ENCODE results near the gene PTPRR.
"Not testable (repeated sequence)": the region's sequence is repeated elsewhere in the genome, so short reads cannot be mapped to it uniquely, and the experiment has no call there.

Gene PTPRR

DNA sequence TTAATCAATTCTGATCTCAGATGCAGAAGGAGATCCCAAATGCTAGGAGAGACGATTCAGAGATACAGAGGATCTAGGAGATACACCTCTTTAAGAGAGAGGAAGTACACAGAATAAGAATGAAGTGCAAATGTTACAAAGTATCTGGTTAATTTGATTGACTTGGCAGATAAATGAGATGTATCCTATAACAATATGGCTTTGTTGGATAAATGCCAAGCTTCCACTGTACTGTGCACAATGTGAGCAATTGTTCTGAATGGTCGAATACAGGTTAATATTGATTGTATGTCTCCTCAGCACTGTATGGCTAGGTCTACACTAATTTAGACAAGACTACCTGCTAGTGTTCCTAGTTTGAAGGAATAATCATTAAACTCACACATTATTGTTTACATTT, 163.7 kb downstream of the PTPRR start:
- H3K27ac ChIP-seq, result no peak overlapping the region
- no peak for DNase-seq (ENCODE audit: low read depth, low spot score)

- H3K27ac ChIP-seq, result no peak overlapping the region
- DNase-seq (ENCODE audit: low read depth, low spot score), result peak; percentile 55
These were observed 164.4 kb downstream of the PTPRR start for GRCh38 chr12:70756118-70756517.

GRCh38 chr12:70754330-70754741, 166.2 kb downstream of the PTPRR start:
- no peak for DNase-seq (ENCODE audit: low read depth, low spot score)

GRCh38 chr12:70752327-70752726, 168.2 kb downstream of the PTPRR start:
- no peak for DNase-seq (ENCODE audit: low read depth, low spot score)
- no peak overlapping the region for H3K27ac ChIP-seq

More at GRCh38 chr12:70754330-70754741, 166.2 kb downstream of the PTPRR start:
- no peak overlapping the region for H3K27ac ChIP-seq

DNA sequence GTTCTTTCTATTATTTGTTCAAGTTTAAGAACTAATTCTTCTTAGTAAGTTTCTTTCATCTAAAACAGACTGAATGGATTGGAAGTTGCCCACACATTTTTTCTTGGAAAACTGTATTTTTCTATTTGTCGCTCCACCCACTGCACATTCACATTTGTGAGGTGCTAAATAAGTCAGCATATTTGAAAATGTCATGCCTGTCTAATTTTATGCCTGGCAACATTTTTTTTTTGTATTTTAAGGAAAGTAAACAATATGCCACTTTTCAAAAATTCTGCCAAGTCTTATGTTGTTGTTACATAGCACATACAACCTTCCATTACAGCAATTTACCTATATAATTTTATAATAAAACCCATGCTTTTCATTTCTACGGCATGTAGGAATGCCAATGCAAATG, 170.6 kb downstream of the PTPRR start:
- no peak overlapping the region for H3K27ac ChIP-seq
- no peak for DNase-seq (ENCODE audit: low read depth, low spot score)

- no peak for DNase-seq (ENCODE audit: low read depth, low spot score)
- H3K27ac ChIP-seq, result no peak overlapping the region
These were observed 171.7 kb downstream of the PTPRR start for GRCh38 chr12:70748809-70749208.

- no peak overlapping the region for H3K27ac ChIP-seq
- no peak for DNase-seq (ENCODE audit: low read depth, low spot score)
These were observed 172.9 kb downstream of the PTPRR start for GRCh38 chr12:70747445-70748260.

DNA sequence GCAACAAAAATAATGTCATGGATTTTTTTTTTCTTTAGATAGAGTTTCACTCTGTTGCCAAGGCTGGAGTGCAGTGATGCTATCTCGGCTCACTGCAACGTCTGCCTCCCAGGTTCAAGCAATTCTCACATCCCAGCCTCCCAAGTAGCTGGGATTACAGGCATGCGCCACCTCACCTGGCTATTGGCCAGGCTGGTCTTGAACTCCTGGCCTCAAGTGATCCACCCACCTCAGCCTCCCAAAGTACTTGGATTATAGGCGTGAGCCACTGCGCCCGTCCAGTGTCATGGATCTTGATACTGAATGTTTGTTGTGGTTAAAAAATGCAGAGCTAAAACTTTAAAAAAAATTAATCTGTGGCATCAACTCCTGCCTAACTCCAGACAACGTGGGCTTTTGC, 175.5 kb downstream of the PTPRR start:
- no peak overlapping the region for H3K27ac ChIP-seq
- DNase-seq (ENCODE audit: low read depth, low spot score), result no peak

DNA sequence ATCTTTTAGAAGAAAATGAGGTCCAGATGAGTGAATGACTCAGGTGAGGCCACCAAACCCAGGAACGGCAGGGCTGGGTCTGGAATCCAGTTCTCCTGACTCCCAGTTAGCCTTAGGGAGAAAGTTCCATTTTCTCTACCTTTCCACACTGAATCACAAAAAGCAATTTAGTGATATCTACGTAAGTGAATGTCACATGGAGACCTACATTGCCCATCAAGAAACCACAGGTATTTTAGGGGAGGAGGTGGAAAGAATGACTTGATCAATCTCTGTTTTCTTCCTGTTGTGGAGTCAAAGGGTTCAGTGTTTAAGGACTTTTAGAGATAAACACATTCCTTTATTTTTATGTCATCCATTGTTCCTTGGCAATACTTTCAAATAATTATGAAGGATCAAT, 176.4 kb downstream of the PTPRR start:
- peak overlapping the region; percentile 41 for H3K27ac ChIP-seq
- DNase-seq (ENCODE audit: low read depth, low spot score), result no peak

GRCh38 chr12:70741256-70741655, 179.3 kb downstream of the PTPRR start:
- DNase-seq (ENCODE audit: low read depth, low spot score), result no peak

GRCh38 chr12:70739756-70740155, 180.8 kb downstream of the PTPRR start:
- H3K27ac ChIP-seq, result no peak overlapping the region
- no peak for DNase-seq (ENCODE audit: low read depth, low spot score)

More at GRCh38 chr12:70741256-70741655, 179.3 kb downstream of the PTPRR start:
- H3K27ac ChIP-seq, result no peak overlapping the region

DNA sequence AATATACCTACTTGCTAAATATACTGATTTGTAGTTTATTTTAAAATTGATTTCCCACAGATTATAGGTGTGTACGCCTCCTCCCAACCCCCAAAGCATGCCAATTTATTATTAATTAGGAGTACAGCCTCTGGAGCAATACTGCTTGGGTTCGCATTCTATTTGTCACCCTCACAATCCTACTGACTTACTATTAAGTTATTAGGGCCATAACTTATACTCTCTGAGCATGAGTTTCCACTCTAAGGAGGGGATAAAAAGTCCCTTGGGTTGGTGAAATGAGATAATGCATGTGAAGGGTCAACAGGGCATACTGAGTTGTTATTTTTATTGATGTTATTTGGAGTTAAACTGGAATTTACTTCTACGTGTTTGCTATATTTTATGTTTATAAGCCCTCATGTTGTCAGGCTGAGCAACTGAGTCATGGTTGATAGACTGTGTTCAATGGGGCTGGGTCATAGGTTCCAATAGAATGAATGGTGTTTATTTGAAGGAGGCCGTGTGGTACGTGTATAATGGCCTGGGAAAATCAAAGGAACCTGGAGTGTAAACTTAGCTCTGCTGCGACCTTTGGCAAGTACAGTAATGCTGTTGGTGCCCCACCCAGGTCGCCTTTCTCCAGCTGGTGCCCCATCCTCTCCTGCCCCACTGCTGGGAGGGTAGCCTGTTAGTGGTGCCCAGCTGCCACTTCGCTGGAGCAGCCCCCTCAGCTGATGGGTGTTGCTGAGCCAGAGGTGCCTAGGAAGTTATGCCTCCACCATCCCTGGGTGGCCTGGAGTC, 184.0 kb downstream of the PTPRR start:
- H3K27ac ChIP-seq, result no peak overlapping the region
- no peak for DNase-seq (ENCODE audit: low read depth, low spot score)

- not testable (repeated sequence) for DNase-seq (ENCODE audit: low read depth, low spot score); H3K27ac ChIP-seq
These were observed 185.3 kb downstream of the PTPRR start for GRCh38 chr12:70735197-70735596.

DNA sequence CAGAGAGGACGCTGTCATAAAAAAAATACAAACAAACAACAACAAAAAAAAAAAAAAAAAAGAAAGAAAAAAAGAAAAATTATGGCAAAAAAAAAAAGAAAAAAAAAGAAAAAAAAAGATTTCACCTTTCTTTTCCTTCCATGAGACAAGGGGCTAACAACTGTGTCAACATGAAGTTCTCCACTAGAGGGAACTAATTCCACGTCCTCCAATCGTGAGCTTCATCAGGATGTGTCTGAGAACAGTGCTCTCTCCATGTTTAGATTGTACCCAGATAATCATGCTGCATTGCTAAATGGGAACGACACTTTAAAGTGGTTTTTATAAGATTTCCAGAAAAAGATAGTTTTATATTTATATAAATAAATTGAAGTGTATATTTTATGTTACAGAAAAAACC, 187.2 kb downstream of the PTPRR start:
- no peak overlapping the region for H3K27ac ChIP-seq
- DNase-seq (ENCODE audit: low read depth, low spot score), result no peak

GRCh38 chr12:70732287-70732686, 188.3 kb downstream of the PTPRR start:
- DNase-seq (ENCODE audit: low read depth, low spot score), result no peak
- H3K27ac ChIP-seq, result no peak overlapping the region

DNA sequence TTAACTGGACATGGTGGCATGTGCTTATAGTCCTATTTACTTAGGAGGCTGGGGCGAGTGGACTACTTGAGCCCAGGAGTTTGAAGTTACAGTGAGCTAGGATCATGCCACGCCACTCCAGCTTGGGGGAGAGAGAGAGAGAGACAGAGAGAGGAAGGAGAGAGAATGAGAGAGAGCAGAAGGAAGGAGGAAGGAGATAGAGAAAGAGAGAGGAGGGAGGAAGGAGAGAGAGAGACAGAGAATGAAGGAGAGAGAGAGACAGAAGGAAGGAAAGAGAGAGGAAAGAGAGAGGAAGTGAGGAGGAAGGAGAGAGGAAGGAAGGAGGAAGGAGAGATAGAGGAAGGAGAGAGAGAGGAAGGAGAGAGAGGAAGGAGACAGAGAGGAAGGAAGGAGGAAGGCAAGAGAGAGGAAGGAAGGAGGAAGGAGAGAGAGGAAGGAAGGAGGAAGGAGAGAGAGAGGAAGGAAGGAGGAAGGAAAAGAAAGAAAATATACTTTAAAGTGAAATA, 189.8 kb downstream of the PTPRR start:
- H3K27ac ChIP-seq, result no peak overlapping the region
- DNase-seq (ENCODE audit: low read depth, low spot score), result no peak

- no peak overlapping the region for H3K27ac ChIP-seq
- no peak for DNase-seq (ENCODE audit: low read depth, low spot score)
These were observed 196.1 kb downstream of the PTPRR start for GRCh38 chr12:70724444-70724843.

DNA sequence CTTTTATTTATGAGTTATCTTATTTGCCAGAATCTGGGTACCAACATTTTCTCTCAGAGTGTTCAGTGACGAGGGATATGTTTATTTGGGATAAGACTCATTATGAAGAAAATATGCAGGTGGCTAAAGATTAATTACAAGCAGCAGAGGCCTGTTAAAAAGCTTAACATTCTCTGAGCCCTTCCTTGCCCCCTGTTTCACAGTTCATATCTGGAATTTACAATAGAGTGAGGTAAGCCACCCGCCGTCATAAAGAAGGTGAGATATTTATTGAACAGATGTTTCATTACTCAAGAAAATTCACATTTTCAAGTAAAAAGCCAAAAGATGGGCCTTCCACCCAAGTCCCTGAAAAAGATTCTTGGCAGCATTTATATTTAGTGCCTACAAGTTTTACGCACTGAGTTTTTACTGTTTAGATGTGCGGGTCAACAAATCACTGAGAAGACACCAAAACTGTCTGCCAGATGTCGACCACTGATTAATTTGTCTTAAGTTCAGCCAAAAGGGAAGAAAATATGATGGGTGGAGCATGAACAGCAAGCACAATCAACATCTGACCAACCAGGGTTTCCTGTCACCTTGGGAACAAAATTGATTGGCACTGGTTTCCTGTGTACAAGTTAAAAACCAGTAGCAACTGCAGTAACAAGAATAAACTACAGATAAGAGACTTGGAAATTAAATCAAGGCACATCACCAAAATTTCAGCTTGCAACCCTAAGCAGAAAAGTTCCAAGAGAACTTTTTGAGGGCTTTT, 197.8 kb downstream of the PTPRR start:
- DNase-seq (ENCODE audit: low read depth, low spot score), result no peak
- H3K27ac ChIP-seq, result no peak overlapping the region

GRCh38 chr12:70721656-70722357, 198.7 kb downstream of the PTPRR start:
- no peak for DNase-seq (ENCODE audit: low read depth, low spot score)
- no peak overlapping the region for H3K27ac ChIP-seq

DNA sequence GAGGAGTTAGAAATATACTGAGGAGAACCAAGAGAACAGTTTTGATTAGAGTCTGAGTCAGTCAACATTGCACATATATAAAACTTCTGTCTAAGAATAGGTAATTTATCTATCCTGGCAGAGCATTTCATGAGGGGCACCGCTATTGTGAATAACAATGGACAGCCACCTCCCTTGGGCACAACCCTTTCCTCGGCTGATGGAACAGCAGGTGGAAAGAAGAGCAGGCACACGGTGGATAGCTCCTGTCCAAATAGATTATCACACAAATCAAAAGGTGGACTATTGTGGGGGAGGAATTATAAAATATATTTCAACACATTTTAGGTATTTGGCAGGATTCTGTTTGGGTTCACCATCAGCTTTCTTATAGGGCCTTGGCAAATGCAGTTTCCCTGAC, 199.3 kb downstream of the PTPRR start:
- DNase-seq (ENCODE audit: low read depth, low spot score), result no peak
- H3K27ac ChIP-seq, result no peak overlapping the region
